HG03097 (cell line): ENCODE measurements around the gene MCCC2.
"Not testable (repeated sequence)": the region's sequence is repeated elsewhere in the genome, so short reads cannot be mapped to it uniquely, and the experiment has no call there.

Experiments used
- ATAC-seq: cut with Tn5 transposase; IDR thresholded peaks from one replicate; pipeline ENCODE4 v1.9.1; 2021; ENCODE audit not compliant: unreplicated experiment, low FRiP score

Gene MCCC2

GRCh38 chr5:71658916-71659662 lies 71.9 kb downstream of the MCCC2 start:
- ATAC-seq: no peak

- ATAC-seq: no peak
Measured at GRCh38 chr5:71662381-71662780, 75.2 kb downstream of the MCCC2 start.

DNA sequence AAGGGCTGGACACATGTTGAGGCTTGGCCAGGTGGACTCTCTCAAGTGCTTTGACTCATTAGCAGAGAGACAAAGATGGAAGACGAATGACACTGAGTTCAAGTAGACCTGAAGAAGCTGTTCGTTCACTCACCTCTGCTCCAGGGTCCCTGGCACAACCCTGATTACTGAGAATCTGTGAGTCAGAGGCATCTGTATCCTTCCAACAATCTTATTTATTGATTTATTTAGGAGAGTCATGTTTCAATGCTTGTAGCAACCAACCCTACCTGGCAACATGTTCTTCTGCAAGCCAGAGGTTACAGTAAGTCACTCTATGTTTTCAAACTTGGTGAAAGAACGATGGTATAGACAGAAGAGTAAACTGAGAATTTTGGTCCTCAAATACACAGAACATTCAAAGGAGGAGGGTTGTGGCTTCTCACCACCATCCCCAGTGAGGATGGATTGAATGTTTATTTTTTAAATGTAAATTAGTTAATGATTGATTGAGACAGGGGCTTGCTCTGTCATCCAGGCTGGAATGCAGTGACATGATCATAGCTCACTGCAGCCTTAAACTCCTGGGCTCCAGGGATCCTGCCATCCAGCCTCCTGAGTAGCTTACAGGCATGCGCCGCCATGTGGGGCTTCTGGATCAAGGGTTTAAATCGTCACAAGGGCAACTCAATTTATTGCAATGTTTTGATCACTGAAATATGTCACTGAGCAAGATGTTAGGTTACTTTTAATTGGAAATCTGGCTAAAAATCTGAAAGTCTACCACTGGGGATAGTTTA lies 76.2 kb downstream of the MCCC2 start:
- ATAC-seq: no peak

DNA sequence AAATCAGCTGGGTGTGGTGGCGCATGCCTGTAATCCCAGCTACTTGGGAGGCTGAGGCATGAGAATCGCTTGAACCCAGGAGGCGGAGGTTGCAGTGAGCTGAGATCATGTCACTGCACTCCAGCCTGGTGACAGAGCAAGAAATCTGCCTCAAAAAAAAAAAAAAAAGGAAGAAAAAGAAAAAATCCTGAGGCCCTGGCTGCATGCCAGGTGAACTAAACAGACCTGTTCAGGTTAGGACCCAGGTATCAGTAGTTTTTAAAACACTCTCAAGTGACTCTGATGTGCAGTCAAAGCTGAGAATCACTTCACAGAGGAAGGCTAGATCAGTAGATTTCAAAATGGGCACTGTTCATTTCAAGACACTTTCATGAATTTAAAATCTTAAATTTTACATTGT lies 77.5 kb downstream of the MCCC2 start:
- ATAC-seq: not testable (repeated sequence)

GRCh38 chr5:71666321-71666720 lies 79.2 kb downstream of the MCCC2 start:
- ATAC-seq: no peak

DNA sequence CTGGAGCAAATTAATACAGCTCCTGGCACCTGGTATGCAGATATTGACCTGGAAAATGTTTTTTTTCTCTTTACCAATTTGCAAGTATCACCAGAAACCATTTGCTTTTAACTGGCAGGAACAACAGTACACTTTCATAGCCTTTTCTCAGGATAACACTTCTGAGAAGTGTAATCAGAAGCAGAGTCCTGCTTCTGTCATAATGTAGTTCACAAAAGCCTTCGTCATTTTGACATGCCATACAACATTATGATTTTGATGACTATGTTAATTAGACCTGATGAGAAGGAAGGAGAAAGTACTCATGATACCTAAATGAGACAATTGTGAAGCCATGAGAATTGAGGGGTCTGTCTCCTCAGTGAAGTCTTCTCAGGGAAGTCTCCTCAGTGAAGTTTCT lies 90.8 kb downstream of the MCCC2 start:
- ATAC-seq: no peak

DNA sequence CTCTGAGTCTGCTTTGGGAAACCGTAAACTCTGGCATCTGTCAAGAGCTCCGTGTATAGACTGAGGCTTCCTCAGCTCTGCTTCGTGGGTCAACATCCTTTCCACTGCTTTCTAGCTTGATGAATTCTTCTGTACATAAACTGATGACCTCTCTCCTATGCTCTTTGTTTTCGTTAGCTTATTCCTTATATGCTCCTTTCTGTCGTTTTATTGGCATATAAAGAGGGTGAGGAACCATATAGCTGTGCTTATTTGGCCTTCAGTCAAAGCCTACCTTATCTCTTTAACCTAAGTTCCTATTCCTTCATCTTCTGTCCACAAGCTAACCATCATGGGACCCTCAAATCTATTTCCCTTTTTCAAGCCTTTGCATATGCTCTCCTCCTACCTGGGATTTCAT lies 92.6 kb downstream of the MCCC2 start:
- ATAC-seq: no peak

DNA sequence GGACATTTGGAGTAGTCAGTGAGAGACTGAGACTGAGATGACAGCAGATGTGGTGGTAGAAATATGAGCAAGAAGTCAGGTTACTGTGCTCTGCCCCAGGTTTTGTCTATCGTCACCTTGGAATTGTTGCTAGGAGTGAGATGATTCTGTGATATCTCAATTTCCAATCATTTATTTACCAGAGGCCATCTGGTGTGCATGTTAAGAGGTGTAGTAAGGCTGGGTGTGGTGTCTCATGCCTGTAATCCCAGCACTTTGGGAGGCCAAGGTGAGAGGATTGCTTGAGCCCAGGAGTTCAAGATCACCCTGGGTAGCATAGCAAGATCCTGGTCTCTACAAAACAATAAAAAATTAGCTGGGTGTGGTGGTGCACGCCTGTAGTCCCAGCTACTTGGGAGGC lies 93.4 kb downstream of the MCCC2 start:
- ATAC-seq: no peak

GRCh38 chr5:71681296-71681695 lies 94.2 kb downstream of the MCCC2 start:
- ATAC-seq: no peak

DNA sequence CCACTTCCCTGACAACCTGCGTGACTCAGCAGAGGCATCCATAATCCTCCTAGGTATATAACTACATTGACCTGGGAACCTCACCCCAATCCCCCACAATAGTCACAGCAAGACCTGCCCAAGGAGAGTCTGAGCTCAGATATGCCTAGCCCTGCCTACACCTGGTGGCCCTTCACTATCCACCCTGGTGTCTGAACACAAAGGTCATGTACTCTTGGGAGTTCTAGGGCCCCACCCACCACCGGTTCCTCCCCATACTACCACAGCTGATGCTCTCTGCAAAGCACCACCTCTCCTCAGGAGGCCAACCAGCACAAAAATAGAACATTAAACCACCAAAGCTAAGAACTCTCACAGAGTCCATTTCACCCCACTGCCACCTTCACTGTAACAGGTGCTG lies 97.2 kb downstream of the MCCC2 start:
- no peak for ATAC-seq

GRCh38 chr5:71693828-71694427 lies 106.8 kb downstream of the MCCC2 start:
- ATAC-seq: no peak

- ATAC-seq: no peak
Measured at GRCh38 chr5:71695071-71695470, 107.9 kb downstream of the MCCC2 start.

- no peak for ATAC-seq
Measured at GRCh38 chr5:71695595-71695994, 108.5 kb downstream of the MCCC2 start.

DNA sequence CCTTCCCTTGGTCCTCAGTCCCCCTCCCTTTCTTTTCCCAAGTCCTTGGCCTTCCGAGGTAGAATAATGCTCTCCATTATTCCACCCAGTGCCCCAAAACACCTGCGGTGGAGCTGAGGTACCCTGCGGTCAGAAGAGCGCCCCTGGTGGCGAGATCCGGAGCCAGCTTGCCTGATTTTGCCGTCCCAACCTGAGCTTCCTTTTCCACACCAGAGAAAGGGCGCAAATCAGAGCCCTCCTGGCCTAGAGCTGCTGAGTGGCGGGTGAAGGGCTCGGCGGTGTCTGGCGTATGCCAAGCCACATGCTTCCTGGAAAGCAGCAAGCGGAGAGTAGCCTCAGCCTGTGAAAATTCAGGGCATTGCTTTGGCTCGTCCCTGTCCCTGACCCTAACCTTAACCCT lies 110.8 kb downstream of the MCCC2 start:
- no peak for ATAC-seq

- ATAC-seq: no peak
Measured at GRCh38 chr5:71699233-71699632, 112.1 kb downstream of the MCCC2 start.

DNA sequence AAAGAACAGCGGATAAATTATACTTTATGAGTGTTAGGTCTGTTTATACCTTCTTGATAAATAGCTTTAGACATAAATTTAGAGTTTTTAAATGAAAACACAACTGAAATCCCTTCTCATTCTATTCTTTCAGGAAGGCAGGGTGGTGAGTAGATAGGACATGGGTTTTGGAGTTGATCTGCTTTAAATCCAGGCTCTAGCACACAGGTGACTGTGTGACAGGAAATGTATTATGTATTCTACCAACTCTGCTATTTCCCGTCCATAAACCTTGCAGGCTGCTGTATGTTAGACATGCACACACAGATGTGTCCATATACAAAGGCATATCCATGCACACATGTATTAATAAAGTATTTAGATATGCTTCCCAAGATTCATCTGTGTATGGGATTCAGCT lies 112.6 kb downstream of the MCCC2 start:
- no peak for ATAC-seq

DNA sequence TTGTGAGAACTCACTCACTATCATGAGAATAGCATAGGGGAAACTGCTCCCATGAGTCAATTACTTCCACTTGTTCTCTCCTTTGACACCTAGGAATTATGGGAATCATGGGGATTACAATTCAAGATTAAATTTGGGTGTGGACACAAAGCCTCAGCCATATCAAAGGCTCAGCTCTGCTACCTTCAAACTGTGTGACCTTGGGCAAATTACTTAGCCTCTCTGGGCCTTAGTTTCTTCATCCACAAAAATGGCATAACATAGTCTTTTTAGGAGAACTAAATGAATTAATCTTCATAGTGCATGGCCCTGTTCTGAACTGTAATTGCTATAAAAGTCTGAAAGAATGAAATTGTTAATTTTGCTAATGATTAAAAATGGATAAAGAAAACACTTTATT lies 113.7 kb downstream of the MCCC2 start:
- no peak for ATAC-seq

GRCh38 chr5:71701407-71701806 lies 114.3 kb downstream of the MCCC2 start:
- no peak for ATAC-seq

GRCh38 chr5:71703941-71704340 lies 116.8 kb downstream of the MCCC2 start:
- no peak for ATAC-seq

GRCh38 chr5:71705421-71705820 lies 118.3 kb downstream of the MCCC2 start:
- no peak for ATAC-seq

DNA sequence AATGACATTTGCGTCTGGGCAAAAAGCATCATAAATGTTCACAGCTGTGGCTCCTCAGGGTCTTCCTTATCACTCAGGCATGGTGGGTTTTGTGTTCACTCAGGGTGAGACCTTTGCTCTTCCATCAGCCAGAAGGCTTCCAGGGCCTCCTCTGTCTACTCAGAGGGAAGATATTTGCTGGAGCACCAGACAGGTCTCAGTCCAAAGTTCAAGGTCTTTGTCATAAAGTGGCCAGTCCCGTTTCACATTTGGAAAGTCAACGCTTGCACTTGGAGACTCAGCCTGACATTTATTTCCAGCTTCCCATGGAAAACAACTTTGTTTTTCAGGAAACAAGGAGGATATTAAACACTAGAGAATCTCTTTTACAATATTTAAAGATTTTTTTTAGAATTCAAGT lies 119.8 kb downstream of the MCCC2 start:
- no peak for ATAC-seq
